Measurements from ENCODE around the gene KIF3C.
A peak's percentile ranks its signal among the peaks of the same experiment; 100 is the strongest.

GRCh38 chr2:25894135-25894830 is 88.0 kb downstream of the KIF3C start:
- TF ChIP-seq REST (IDR thresholded peaks at IDR 0.05; ENCODE audit: insufficient read depth in 1 of 2, low read depth in 2 of 2, low read length in 2 of 2) (0 out of 4 replicates have a peak, but pooled peaks of 1 of the 2 experiments have one; percentile 17), POLR2AphosphoS5 (IDR thresholded peaks at IDR 0.05; ENCODE audit: low read depth, low read length) (no peak), SIN3A (IDR thresholded peaks at IDR 0.05; ENCODE audit: borderline replicate concordance, insufficient read depth, low read length) (no peak), TAF1 (IDR thresholded peaks at IDR 0.05; ENCODE audit: borderline replicate concordance, insufficient read depth, low read length) (no peak), FOXP2 (optimal IDR thresholded peaks at IDR 0.05; ENCODE audit: borderline replicate concordance, extremely low read depth, extremely low read length, insufficient read depth) (no peak)

All from PFSK-1 (cell line).